ENCODE data around the gene PRM1.

PRM1 gene, protein sequence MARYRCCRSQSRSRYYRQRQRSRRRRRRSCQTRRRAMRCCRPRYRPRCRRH

GRCh38 chr16:11280616-11281522 lies at the start of gene PRM1:
Gene PRM1 (minus strand): TSS chr16:11281330. CDS start chr16:11281238, 92 bp downstream.
- no peak for DNase-seq (ENCODE audit: low read depth)

- no peak for DNase-seq (ENCODE audit: low read depth)
Measured at GRCh38 chr16:11330526-11331237, 49.6 kb upstream of the PRM1 start.

DNA sequence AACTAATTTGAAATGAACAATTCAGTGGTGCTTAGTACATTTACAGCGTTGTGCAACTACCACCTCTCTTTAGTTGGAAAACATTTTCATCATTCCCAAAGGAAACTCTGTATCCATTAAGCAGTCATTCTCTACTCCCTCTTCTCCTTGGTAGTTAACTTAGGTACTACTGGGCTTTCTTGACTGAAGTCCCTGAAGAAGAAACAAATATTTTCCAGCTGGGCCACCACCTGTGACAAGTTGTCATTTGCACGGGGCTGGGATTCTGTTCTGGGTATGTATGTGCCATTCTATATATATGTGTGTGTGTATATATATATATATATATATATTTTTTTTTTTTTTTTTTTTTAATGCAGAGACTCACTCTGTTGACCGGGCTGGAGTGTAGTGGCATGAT lies 48.8 kb upstream of the PRM1 start:
- DNase-seq (ENCODE audit: low read depth): no peak

- DNase-seq (ENCODE audit: low read depth): peak; percentile 71
Measured at GRCh38 chr16:11329071-11329491, 48.0 kb upstream of the PRM1 start.

DNA sequence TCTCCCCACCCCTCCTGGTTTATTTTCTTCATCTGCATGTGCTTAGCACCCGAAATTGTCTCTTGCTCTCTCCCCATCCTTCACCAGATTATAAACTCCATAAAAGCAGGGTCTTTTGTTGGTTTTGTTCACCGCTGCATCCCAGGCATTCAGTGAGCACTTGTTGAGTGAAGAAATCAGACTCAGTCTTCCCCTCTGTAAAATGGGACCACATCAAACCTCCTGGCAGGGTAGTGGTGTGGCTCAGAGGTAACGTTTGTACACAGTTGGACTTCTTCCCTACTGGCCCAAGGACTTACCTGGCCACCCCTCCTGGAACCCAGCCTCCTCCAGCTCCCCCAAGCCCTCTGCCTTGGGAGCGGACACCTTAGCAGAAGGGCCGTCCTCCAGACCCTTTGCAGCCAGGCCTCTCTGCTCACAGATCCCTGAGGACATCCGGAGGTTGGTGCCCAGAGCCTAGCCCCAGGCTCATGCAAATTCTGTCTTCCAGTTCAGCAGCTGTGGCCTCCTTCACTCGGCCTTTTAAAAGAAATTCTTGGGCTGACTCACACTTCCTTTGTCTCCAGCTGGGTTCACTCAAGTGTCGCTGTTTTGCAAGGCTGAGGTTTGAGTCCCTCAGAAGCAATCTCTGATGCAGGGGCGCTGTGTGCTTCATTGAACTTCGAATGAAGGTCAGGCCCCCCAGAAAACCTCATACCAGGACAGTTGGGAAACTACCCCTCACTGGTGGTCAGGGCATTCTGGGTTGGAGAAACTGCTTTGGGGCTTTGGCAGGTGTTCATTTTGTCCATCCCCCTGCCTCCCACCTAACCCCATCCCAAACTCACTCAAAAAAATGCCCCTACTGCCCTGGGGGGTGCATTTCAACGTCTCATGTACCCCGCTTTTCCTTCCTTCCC lies 47.3 kb upstream of the PRM1 start:
- DNase-seq (ENCODE audit: low read depth): peak; percentile 95

- peak; percentile 20 for DNase-seq (ENCODE audit: low read depth)
Measured at GRCh38 chr16:11327277-11328171, 46.4 kb upstream of the PRM1 start.

- no peak for DNase-seq (ENCODE audit: low read depth)
Measured at GRCh38 chr16:11326737-11327276, 45.7 kb upstream of the PRM1 start.

DNA sequence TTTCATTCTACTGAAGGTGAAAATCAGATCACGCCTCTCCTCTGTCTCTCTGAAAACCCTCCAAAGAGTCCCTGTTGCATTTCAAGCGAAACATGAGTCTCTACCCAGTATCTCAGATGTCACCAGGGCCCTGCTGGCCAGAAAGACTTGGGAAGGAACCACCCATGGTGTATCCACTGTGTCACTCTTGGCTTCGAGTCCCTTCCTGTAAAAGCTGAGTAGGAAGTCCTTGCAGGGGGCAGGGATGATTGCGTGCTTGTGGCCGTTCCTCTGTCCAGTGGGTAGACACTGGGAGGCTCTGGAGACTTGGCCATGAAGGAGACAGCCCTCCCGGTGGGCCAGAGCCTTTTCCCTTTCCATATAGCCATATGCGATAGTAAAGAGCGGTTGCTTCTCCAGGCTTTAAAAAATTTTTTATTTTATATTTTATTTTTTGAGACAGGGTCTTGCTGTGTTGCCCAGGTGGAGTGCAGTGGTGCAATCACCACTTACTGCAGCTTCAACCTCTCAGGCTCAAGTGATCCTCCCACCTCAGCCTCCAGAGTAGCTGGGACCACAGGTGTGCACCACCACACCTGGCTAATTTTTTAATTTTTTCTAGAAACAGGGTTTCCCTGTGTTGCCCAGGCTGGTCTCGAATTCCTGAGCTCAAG lies 45.1 kb upstream of the PRM1 start:
- no peak for DNase-seq (ENCODE audit: low read depth)

DNA sequence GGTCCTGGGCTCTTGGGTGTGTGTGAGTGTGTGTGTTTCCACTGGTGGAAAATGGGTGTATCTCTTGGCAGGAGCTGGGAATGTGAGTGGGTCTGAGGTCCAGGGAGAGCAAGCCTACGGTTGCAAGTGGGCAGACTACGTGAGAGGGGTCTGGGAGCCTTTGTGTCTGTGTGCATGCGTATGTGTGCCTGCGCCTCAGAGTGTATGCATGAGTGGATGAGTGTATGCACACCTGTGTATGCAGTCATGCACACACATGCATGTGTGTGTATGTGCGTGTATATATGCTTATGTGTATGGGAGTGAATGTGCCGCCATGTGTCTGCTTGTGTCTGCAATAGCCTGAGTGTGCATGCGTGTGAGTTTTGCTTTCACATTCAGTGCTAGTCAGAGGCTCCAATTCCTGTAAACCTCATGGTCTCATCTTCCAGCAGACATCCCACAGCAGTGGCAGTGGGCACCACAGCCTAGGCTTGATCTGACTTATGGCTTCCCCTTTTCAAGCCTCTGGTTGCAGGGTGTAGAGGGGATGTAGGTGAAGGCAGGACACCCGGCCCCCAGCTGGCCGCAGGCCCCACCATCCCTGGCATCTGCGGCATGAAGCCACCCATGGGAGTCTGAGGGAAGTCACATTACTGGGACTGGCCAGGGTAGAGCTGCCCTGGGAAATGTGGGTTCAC lies 44.4 kb upstream of the PRM1 start:
- no peak for DNase-seq (ENCODE audit: low read depth)

DNA sequence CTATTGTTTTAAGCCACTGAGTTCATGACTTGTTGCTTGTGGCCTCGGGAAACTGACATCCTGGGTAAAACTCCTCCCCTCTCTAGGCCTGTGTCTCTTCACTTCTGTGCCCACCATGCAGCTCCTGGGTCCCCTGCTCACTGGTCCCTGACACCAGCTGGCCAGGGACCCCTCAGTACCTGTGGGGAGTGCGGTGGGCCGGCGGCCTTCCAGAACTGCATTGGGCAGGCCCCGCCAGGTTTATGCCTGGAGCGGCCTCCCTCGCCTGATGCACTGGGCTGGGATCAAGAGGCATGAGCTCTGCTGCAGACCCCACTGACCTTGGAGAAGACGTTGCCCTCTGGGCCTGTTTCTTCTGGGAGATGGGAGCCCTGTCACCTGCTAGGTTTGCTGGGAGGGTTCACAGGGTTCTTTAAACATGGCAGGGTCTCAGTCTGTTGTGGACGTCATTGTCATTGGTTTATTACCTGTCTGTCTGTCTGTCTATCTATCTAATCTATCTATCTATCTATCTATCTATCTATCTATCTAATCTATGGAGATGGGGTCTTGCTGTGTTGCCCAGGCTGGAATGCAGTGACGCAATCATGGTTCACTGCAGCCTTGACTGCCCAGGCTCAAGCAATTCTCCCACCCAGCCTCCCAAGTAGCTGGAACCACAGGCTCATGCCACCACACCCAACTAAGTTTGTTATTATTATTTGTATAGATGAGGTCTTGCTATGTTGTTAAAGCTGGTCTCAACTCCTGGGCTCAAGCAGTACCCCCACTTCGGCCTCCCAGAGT lies 42.6 kb upstream of the PRM1 start:
- no peak for DNase-seq (ENCODE audit: low read depth)

- DNase-seq (ENCODE audit: low read depth): no peak
Measured at GRCh38 chr16:11322823-11323222, 41.7 kb upstream of the PRM1 start.

- DNase-seq (ENCODE audit: low read depth): no peak
Measured at GRCh38 chr16:11321662-11322061, 40.5 kb upstream of the PRM1 start.

DNA sequence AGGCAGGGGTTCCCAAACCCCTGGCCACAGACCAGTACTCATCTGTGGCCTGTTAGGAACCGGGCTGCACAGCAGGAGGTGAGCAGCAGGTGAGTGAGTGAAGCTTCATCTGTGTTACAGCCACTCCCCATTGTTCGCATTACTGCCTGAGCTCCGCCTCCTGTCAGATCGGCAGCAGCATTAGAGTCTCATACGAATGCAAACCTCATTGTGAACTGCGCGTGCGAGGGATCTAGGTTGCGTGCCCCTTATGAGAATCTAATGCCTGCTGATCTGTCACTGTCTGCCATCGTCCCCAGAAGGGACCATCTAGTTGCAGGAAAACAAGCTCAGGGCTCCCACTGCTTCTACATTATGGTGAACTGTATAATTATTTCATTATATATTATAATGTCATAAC lies 39.0 kb upstream of the PRM1 start:
- DNase-seq (ENCODE audit: low read depth): no peak

GRCh38 chr16:11319529-11320146 lies 38.5 kb upstream of the PRM1 start:
- peak; percentile 35 for DNase-seq (ENCODE audit: low read depth)

DNA sequence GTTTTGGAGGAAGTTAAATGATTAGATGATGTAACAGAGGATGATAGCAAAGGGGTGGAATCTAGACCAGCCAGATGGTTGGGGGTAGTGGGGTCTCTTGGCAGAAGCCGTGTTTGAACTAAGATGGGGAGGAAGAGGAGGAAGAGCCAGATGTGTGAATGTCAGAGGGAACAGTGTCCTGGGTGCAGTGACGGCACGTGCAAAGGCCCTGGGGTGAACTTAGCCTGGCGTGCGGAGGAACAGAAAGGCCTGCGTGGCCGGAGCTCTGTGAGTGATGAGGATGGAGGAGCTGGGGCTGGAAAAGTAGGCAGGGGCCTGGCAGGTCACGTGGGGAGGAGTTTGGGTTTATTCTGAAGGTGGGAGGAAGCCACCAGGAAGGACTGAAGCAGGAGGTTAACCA lies 37.7 kb upstream of the PRM1 start:
- DNase-seq (ENCODE audit: low read depth): no peak

DNA sequence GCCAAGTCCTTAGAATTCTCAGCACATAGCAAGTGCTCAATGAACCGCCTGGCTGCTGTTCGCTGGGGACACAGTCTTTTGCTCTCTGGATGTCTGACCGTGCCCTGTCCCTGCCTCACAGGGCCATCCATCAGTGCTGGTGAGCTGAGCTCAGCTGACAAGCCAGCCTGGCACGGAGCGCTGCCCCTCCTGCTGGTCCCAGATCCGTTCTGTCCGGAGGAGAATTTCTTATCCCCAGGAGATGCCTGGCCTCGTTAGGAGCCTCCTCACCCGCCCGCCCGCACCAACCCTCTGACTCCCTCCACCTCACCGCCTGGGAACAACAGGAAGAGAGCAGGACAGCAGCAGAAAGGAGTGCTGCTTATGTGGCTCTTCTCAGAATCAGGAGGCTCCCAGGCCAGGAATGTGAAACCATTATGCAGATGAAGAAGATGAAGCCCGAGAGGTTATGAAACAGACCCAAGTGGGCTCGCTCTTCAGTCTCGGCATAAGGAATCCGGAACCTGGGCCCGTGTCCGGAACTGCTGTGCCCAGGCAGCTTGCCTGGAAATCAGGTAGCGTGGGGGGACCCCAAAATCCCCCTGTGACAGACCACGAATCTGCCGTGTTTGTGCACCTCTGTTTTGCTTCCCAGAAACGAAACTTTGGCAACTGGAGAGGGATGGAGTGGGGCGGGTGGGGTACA lies 35.3 kb upstream of the PRM1 start:
- no peak for DNase-seq (ENCODE audit: low read depth)

DNA sequence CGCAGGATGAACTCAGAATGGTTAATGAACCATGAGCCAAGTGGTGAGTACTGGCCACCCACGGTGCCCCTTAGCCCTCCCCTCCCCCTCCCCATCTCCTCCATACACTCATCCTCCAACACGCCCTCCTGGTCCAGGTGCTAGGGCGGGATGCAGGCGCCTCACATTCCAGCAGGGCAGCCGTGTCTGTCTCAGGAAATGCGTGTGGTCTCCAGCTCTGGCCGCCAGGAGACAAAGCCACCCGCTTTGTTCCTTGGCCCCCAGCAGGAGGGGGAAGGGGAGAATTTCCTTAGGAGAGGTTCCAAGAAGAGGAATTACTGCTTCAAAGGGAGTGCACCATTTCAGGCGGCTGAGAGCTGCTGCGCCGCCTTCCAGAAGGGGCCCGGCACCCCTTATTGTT lies 34.4 kb upstream of the PRM1 start:
- DNase-seq (ENCODE audit: low read depth): peak; percentile 56

All from EH (cell line).